A549 (cell line): Measurements from ENCODE around the gene ASXL2.

Source experiments
- BHLHE40 ChIP-seq: IDR thresholded peaks from 2 replicates; pipeline ENCODE4 v1.6.1; 2012; ENCODE audit warnings: low read depth, low read length, inconsistent platforms
- CBX2 ChIP-seq: fragments of 200-600 bp; sonication (generic); IDR thresholded peaks from 2 replicates; pipeline ENCODE4 v1.6.1; 2016; ENCODE audit warnings: low read depth, mild to moderate bottlenecking, borderline replicate concordance
- EP300 ChIP-seq, 2 experiments: fragments of >200 bp; sonication (Bioruptor Twin); formaldehyde crosslinking; IDR thresholded peaks; 2 replicates in 1 of 2; 3 replicates in 1 of 2; pipeline ENCODE4 v1.6.1; 2016 to 2017
- HOXB5 ChIP-seq: fragments of 250-450 bp; sonication (Bioruptor Pico); IDR thresholded peaks from 2 replicates; pipeline ENCODE4 v1.5.0; 2020; ENCODE audit warnings: mild to moderate bottlenecking, moderate library complexity
- NR3C1 ChIP-seq: fragments of >200 bp; sonication (Bioruptor Twin); formaldehyde crosslinking; IDR thresholded peaks from 3 replicates; pipeline ENCODE4 v1.6.1; 2017
- POLR2A ChIP-seq: IDR thresholded peaks from 2 replicates; pipeline ENCODE4 v1.6.1; 2012; ENCODE audit warnings: mild to moderate bottlenecking, low read length
- RARB ChIP-seq: fragments of 250-450 bp; sonication (Bioruptor Pico); IDR thresholded peaks from 2 replicates; pipeline ENCODE4 v1.8.0; 2021; ENCODE audit warnings: mild to moderate bottlenecking, moderate library complexity
- TF ChIP-seq, protein P1 (sequence below): fragments of >200 bp; sonication (Bioruptor Twin); formaldehyde crosslinking; IDR thresholded peaks from 3 replicates; pipeline ENCODE4 v1.5.1; 2016
- TF ChIP-seq, protein P2 (sequence below): IDR thresholded peaks from 2 replicates; pipeline ENCODE4 v1.6.1; 2012
- TF ChIP-seq, protein P3 (sequence below): fragments of 200-600 bp; sonication (generic); IDR thresholded peaks from 2 replicates; pipeline ENCODE4 v1.6.1; 2016; ENCODE audit warnings: antibody characterized with exemption, mild to moderate bottlenecking, moderate library complexity
- TF ChIP-seq, protein P4 (sequence below): IDR thresholded peaks from 2 replicates; pipeline ENCODE4 v1.6.1; 2012
- TF ChIP-seq, protein P5 (sequence below): fragments of >200 bp; sonication (Bioruptor Twin); formaldehyde crosslinking; IDR thresholded peaks from 3 replicates; pipeline ENCODE4 v1.6.1; 2016

DNA sequence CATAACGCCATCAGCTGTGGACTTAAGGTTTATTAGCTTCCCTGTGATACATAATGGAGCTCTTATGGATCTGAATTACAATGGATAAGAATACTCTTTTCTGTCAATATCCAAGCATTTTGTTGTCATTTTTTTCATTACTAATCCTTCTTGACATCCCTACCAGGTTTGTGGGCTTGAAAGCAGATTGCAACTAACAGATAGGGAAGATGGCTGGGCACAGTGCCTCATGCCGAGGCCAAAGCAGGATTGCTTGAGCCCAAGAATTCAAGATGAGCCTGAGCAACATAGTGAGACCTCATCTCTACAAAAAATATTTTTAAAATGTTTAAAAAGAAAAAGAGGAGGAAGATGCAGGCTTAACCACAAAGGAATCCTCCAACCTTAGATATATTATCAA, 42.4 kb downstream of the ASXL2 start:
- TF ChIP-seq POLR2A (no peak), EP300 (IDR thresholded peaks at IDR 0.05) (no peak), HOXB5 (no peak), NR3C1 (no peak), BHLHE40 (no peak), RARB (CRISPR knock-in tag) (no peak), CBX2 (no peak)
- TF ChIP-seq, protein P1, sequence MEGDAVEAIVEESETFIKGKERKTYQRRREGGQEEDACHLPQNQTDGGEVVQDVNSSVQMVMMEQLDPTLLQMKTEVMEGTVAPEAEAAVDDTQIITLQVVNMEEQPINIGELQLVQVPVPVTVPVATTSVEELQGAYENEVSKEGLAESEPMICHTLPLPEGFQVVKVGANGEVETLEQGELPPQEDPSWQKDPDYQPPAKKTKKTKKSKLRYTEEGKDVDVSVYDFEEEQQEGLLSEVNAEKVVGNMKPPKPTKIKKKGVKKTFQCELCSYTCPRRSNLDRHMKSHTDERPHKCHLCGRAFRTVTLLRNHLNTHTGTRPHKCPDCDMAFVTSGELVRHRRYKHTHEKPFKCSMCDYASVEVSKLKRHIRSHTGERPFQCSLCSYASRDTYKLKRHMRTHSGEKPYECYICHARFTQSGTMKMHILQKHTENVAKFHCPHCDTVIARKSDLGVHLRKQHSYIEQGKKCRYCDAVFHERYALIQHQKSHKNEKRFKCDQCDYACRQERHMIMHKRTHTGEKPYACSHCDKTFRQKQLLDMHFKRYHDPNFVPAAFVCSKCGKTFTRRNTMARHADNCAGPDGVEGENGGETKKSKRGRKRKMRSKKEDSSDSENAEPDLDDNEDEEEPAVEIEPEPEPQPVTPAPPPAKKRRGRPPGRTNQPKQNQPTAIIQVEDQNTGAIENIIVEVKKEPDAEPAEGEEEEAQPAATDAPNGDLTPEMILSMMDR, result no peak
- TF ChIP-seq, protein P2, sequence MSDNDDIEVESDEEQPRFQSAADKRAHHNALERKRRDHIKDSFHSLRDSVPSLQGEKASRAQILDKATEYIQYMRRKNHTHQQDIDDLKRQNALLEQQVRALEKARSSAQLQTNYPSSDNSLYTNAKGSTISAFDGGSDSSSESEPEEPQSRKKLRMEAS, result no peak
- TF ChIP-seq, protein P3, sequence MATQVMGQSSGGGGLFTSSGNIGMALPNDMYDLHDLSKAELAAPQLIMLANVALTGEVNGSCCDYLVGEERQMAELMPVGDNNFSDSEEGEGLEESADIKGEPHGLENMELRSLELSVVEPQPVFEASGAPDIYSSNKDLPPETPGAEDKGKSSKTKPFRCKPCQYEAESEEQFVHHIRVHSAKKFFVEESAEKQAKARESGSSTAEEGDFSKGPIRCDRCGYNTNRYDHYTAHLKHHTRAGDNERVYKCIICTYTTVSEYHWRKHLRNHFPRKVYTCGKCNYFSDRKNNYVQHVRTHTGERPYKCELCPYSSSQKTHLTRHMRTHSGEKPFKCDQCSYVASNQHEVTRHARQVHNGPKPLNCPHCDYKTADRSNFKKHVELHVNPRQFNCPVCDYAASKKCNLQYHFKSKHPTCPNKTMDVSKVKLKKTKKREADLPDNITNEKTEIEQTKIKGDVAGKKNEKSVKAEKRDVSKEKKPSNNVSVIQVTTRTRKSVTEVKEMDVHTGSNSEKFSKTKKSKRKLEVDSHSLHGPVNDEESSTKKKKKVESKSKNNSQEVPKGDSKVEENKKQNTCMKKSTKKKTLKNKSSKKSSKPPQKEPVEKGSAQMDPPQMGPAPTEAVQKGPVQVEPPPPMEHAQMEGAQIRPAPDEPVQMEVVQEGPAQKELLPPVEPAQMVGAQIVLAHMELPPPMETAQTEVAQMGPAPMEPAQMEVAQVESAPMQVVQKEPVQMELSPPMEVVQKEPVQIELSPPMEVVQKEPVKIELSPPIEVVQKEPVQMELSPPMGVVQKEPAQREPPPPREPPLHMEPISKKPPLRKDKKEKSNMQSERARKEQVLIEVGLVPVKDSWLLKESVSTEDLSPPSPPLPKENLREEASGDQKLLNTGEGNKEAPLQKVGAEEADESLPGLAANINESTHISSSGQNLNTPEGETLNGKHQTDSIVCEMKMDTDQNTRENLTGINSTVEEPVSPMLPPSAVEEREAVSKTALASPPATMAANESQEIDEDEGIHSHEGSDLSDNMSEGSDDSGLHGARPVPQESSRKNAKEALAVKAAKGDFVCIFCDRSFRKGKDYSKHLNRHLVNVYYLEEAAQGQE, result no peak
- TF ChIP-seq, protein P4, sequence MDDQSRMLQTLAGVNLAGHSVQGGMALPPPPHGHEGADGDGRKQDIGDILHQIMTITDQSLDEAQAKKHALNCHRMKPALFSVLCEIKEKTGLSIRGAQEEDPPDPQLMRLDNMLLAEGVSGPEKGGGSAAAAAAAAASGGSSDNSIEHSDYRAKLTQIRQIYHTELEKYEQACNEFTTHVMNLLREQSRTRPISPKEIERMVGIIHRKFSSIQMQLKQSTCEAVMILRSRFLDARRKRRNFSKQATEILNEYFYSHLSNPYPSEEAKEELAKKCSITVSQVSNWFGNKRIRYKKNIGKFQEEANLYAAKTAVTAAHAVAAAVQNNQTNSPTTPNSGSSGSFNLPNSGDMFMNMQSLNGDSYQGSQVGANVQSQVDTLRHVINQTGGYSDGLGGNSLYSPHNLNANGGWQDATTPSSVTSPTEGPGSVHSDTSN, result no peak
- TF ChIP-seq, protein P5, sequence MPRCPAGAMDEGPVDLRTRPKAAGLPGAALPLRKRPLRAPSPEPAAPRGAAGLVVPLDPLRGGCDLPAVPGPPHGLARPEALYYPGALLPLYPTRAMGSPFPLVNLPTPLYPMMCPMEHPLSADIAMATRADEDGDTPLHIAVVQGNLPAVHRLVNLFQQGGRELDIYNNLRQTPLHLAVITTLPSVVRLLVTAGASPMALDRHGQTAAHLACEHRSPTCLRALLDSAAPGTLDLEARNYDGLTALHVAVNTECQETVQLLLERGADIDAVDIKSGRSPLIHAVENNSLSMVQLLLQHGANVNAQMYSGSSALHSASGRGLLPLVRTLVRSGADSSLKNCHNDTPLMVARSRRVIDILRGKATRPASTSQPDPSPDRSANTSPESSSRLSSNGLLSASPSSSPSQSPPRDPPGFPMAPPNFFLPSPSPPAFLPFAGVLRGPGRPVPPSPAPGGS, result no peak
